Activated naive CD8-positive, alpha-beta T cell treated with anti-CD3 and anti-CD28 coated beads, Interleukin-2, amount 50 U/mL, for 24 hours (primary cell): ENCODE results near the gene RAC2.

Experiments used
- ATAC-seq: fragments of 150-1000 bp; cut with Tn5 transposase; one replicate; pipeline ENCODE4 v1.10.0; 2021
- DNase-seq: peaks from one replicate; pipeline ENCODE4 v3.0.0; 2021
- H3K27ac Mint-ChIP-seq: one replicate; pipeline ENCODE4 v1.8.0; 2021; ENCODE audit warnings: mild to moderate bottlenecking, mixed read lengths
- H3K27me3 Mint-ChIP-seq: one replicate; pipeline ENCODE4 v1.8.0; 2021; ENCODE audit warnings: mixed read lengths
- H3K36me3 Mint-ChIP-seq: one replicate; pipeline ENCODE4 v1.8.0; 2021; ENCODE audit warnings: low read depth, mixed read lengths
- H3K4me1 Mint-ChIP-seq: one replicate; pipeline ENCODE4 v1.8.0; 2021; ENCODE audit warnings: mixed read lengths
- H3K4me3 Mint-ChIP-seq: one replicate; pipeline ENCODE4 v1.8.0; 2021; ENCODE audit warnings: mild to moderate bottlenecking, moderate library complexity, mixed read lengths
- H3K9me3 Mint-ChIP-seq: one replicate; pipeline ENCODE4 v1.8.0; 2021; ENCODE audit warnings: mixed read lengths

Gene RAC2

DNA sequence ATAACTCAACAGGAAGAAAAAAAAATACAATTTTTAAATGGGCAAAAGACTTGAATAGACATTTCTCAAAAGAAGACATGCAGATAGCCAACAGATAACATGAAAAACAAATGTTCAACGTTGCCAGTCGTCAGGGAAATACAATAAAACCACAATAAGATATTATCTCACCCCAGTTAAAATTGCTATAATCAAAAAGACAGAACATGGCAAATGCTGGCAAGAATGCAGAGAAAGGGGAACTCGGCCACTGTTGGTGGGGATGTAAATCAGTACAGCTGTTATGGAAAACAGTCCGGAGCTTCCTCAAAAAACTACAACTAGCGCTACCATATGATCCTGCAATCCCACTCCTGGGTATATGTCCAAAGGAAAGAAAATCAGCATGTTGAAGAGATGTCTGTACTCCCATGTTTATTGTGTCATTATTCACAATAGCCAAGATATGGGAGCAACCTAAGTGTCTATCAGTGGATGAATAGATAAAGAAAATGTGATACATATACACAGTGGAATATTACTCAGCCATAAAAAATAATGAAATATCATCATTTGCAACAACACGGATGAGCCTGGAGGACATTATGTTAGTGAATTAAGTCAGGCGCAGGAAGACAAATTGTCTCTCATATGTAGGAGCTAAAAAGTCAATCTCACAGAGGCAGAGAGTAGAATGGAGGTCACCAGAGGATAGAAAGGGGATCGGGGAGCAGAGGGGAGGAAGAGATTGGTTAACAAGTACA is 26.0 kb upstream of the RAC2 start:
- H3K9me3 Mint-ChIP-seq = no peaks in the 10 kb centered on the region
- no peak overlapping the region for H3K27ac Mint-ChIP-seq
- H3K4me1 Mint-ChIP-seq = peaks cover 55% of the 10 kb centered on the region
- ATAC-seq (no peak), DNase-seq (no peak)
- H3K36me3 Mint-ChIP-seq = no peaks in the 10 kb centered on the region
- H3K4me3 Mint-ChIP-seq = no peak overlapping the region
- no peaks in the 10 kb centered on the region for H3K27me3 Mint-ChIP-seq

DNA sequence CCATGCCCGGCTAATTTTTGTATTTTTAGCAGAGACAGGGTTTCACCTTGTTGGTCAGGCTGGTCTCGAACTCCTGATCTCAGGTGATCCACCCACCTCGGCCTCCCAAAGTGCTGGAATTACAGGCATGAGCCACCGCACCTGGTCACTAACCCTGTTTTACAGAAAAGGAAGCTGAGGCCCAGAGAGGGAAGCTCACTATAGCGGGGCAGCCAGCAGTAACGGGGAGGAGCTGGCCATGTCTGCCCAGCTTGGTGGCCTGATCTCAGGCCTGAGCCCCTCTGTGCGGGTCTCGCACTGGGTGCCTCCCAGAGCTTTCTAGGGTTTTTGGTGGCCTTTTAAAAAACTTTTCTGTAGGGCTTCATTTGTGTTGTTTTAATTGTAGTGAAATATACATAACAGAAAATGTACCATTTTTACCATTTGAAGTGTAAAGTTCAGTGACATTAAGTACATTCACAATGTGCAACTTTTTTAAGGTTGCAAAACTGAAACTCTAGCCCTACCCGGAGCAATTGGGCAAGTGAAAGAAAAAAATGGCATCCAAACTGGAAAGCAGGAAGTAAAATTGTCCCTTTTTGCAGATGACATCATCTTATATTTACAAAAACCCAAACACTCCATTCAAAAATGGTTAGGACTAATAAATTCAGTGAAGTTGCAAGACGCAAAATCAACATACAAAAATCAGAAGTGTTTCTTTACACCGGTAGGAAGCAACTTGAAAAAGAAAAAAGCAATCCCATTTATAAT is 23.8 kb upstream of the RAC2 start:
- no peaks in the 10 kb centered on the region for H3K27me3 Mint-ChIP-seq
- no peaks in the 10 kb centered on the region for H3K36me3 Mint-ChIP-seq
- DNase-seq = no peak
- ATAC-seq = no peak
- peak overlapping the region; percentile 71 for H3K27ac Mint-ChIP-seq
- peak overlapping the region; percentile 82 for H3K4me3 Mint-ChIP-seq
- H3K4me1 Mint-ChIP-seq = peaks cover 37% of the 10 kb centered on the region
- H3K9me3 Mint-ChIP-seq = peaks cover 7% of the 10 kb centered on the region

DNA sequence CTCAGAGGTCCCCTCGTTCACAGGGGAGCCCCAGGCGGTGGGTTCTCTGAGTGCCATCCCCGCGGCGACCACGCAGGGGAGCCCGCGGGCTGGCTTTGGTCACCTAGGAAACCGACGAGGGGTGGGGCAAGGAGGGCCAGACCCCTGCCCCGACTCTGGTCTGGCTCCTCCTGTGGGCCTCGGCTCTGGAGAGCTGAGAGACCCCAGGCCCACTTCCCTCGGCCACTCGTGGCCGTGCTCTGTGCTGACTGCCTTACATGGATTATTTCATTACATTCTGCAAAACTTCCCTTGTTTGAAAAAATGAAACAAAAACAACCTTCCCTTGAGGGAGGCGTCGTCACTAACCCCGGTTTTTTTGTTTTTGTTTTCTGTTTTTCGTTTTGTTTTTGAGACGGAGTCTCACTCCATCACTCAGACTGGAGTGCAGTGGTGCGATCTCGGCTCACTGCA is 23.1 kb upstream of the RAC2 start:
- Mint-ChIP-seq H3K4me1 (peaks cover 36% of the 10 kb centered on the region), H3K9me3 (peaks cover 7% of the 10 kb centered on the region), H3K27ac (peak overlapping the region; percentile 71), H3K27me3 (peaks cover 3% of the 10 kb centered on the region), H3K4me3 (peak overlapping the region; percentile 82), H3K36me3 (no peaks in the 10 kb centered on the region)
- DNase-seq (peak; percentile 79), ATAC-seq (peak; percentile 78)

DNA sequence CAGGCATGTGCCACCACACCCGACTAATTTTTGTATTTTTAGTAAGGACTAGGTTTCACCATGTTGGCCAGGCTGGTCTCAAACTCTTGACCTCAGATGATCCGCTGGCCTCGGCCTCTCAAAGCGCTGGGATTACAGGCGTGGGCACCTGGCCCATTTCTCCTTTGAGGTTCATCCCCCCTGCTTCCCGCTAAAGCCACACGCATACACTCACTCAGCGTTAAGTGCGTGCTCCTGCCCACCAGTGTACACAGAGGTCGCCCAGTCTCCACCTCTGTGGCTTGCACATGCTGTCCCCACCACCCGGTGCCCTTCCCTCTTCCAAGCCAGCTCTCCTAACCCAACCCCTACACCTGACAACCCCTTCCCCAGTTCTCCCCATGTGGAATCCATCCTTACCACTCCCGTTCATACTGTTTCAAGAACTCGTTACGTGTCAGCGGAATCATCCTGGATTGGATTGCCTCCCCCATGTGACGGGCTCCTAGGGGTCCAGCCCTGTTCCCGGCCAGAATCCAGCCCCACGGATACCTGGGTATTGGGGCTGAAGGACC is 22.6 kb upstream of the RAC2 start:
- Mint-ChIP-seq H3K27ac (peak overlapping the region; percentile 71), H3K9me3 (peaks cover 7% of the 10 kb centered on the region), H3K27me3 (peaks cover 3% of the 10 kb centered on the region), H3K4me3 (peak overlapping the region; percentile 82), H3K36me3 (no peaks in the 10 kb centered on the region), H3K4me1 (peaks cover 33% of the 10 kb centered on the region)
- ATAC-seq (peak; percentile 35), DNase-seq (no peak)

DNA sequence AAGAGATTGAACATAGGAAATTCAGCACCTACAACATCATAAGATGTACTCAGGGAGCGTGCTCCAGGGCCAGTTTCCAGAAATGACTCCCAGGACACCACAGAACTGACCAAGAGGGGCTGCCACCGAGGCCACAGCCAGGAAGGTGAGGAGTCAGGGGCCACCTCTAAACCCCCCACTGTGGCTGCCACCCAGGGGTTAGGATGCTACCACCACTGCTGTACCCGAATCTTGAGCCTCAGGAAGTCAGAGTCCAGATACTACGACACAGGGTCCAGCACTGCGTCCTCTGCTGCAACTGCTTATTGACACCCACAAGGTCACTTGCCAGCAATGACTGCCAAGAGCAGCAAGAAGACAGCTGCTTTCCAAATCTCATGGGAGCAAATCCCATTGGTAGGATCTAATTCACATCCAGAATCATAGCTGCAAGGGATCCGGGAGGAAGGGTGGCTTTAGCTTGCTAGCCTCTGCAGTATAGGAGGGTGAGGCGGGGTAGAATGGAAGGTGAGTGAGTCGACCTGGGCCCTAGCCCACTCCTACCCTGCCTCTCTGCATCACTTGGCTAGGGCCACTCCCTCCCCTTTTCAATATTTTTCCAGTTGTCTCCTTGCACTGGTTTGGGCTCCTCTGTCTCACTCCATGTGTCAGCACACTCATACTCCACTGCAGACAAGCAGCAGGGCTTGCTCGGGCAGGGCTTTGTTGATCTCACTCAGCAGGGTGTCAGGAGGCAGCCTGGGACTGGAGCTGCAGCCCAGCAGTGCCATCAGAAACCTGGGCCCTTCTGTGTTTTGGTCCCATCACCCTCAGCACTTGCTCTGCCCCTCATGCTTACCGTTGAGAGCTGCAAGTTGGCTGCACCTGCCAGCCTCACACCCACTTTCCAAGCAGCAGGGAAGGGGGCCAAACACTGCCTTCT is 20.2 kb upstream of the RAC2 start:
- Mint-ChIP-seq H3K36me3 (no peaks in the 10 kb centered on the region), H3K9me3 (peaks cover 7% of the 10 kb centered on the region), H3K4me1 (peaks cover 36% of the 10 kb centered on the region), H3K4me3 (no peak overlapping the region), H3K27ac (no peak overlapping the region), H3K27me3 (peaks cover 3% of the 10 kb centered on the region)
- ATAC-seq = no peak
- DNase-seq = no peak

DNA sequence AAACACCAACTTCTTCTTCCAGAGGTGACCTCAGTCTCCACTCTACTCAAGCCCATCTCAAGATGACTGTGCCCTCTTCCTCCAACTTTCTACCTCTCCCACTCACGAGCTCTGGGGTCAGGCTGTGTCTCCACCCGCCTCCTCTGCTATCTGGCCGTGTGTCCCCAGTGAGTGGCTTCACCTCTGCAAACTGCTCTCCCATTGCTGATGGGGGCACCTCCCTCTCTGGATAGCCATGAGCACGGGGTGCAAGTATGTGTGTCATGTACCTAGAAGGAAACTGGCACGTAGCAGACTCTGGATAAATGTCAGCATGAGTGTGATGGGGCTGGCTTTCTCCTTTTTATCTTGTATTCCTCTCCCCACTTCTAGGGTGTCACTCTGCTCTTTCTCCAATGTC is 18.3 kb upstream of the RAC2 start:
- Mint-ChIP-seq H3K27ac (no peak overlapping the region), H3K4me3 (no peak overlapping the region), H3K4me1 (peaks cover 32% of the 10 kb centered on the region), H3K9me3 (peaks cover 7% of the 10 kb centered on the region), H3K36me3 (no peaks in the 10 kb centered on the region), H3K27me3 (peaks cover 3% of the 10 kb centered on the region)
- DNase-seq (no peak), ATAC-seq (no peak)

DNA sequence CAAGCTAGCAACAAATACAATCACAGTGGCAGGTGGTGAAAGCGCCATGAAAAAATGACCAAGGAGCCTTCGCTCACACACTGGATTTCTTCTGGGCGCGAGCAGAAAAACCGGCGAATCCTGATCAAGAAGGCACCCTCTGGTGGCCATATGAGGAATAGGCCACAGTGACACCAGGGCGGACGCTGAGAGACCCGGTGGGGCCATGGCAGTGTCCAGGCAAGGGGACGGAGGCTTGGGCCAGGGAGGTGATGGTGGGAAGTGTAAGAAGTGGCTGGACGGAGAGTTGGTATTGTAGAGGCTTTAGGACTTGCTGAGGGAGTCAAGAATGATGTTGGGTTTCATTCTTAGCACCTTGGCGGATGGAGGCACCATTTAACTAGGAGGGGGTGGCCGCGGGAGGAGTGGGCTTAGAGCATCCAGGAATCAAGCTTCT is 16.9 kb upstream of the RAC2 start:
- ATAC-seq (peak; percentile 57), DNase-seq (peak; percentile 72)
- Mint-ChIP-seq H3K9me3 (peaks cover 7% of the 10 kb centered on the region), H3K27ac (peak overlapping the region; percentile 1), H3K4me1 (peaks cover 32% of the 10 kb centered on the region), H3K4me3 (no peak overlapping the region), H3K36me3 (no peaks in the 10 kb centered on the region), H3K27me3 (peaks cover 3% of the 10 kb centered on the region)

DNA sequence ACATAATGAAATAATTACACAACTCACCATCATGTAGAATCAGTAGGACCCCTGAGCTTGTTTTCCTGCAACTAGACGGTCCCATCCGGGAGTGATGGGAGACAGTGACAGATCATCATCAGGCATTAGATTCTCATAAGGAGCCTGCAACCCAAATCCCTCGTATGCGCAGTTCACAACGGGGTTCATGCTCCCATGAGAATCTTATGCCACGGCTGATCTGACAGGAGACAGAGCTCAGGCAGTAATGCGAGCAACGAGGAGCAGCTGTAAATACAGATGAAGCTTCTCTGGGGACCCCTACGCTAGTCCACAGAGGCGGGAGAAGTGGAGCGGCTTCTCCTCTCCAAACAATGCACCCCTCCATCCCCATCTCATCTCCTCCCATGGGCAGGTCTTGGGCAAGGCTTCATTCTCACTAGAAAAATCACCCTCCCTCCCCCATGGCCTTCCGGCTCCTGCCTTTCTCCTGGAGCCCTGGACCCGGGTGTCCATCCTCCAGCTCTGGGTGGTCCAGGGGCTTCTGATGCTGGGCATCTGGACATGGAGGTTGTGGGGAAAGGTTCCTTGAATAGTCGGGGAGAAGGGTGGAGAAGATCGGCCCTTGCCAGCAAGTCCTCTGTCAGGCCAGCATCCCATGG is 16.2 kb upstream of the RAC2 start:
- Mint-ChIP-seq H3K27me3 (peaks cover 3% of the 10 kb centered on the region), H3K4me1 (peaks cover 37% of the 10 kb centered on the region), H3K36me3 (no peaks in the 10 kb centered on the region), H3K4me3 (no peak overlapping the region), H3K9me3 (peaks cover 7% of the 10 kb centered on the region), H3K27ac (no peak overlapping the region)
- DNase-seq (no peak), ATAC-seq (no peak)

DNA sequence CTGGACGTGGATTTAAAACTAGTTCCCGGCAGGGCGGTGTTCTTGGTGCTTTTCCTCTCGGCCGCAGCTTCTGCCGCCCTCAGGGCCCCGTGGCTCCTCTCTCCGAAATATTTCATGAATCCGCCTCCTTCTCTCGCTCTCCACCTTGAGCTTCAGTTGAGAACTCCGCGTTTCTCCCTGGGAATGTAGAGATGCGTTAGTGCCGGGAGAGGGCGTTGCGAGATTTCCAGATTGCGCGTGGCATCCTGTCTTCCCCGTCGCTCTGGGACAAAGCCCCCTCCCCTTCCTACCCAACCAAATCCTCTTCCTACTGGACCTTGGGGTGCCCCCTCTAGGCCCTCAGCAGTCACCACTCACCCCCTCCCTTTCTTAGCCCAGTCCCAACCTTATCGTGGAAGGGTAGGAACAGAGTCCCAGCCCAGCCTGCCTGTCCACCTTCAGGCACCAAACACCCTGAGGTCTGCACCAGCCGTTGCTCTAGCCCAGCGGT is 15.5 kb upstream of the RAC2 start:
- DNase-seq (no peak), ATAC-seq (no peak)
- no peaks in the 10 kb centered on the region for H3K36me3 Mint-ChIP-seq
- H3K27ac Mint-ChIP-seq = no peak overlapping the region
- H3K4me3 Mint-ChIP-seq = no peak overlapping the region
- peaks cover 3% of the 10 kb centered on the region for H3K27me3 Mint-ChIP-seq
- peaks cover 6% of the 10 kb centered on the region for H3K9me3 Mint-ChIP-seq
- peaks cover 43% of the 10 kb centered on the region for H3K4me1 Mint-ChIP-seq

DNA sequence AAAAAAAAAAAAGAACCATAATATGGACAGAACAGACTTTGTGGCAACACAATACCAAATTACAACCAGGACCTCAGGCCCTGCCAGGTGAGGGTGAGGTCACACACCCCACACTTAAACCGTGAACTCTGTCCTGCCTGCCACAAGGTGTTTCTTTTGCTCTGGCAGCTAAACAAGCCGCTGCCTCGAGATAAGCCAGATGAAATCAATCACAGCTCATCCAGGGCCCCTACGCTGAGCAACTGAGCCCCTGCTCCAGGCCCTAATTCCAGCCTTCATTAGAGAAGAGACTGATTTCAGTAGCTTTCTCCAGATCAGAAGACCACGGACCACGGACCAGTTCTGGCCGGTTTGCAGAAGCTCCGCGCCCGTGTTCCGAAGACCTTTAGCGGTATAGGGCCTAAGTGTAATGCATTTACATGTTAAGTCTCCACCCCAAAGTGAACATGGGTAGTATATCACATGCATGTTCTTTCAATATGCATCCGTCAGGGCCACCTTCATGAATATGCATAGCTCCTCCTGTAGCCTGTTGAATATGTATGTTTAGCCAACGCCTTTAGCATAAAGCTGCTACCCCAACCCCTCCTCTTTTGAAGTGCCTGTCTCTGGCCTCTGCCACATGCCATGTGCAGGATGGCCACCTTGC is 14.8 kb upstream of the RAC2 start:
- no peaks in the 10 kb centered on the region for H3K36me3 Mint-ChIP-seq
- peaks cover 46% of the 10 kb centered on the region for H3K4me1 Mint-ChIP-seq
- no peak overlapping the region for H3K27ac Mint-ChIP-seq
- ATAC-seq (no peak), DNase-seq (no peak)
- H3K27me3 Mint-ChIP-seq = peaks cover 3% of the 10 kb centered on the region
- no peaks in the 10 kb centered on the region for H3K9me3 Mint-ChIP-seq
- no peak overlapping the region for H3K4me3 Mint-ChIP-seq

DNA sequence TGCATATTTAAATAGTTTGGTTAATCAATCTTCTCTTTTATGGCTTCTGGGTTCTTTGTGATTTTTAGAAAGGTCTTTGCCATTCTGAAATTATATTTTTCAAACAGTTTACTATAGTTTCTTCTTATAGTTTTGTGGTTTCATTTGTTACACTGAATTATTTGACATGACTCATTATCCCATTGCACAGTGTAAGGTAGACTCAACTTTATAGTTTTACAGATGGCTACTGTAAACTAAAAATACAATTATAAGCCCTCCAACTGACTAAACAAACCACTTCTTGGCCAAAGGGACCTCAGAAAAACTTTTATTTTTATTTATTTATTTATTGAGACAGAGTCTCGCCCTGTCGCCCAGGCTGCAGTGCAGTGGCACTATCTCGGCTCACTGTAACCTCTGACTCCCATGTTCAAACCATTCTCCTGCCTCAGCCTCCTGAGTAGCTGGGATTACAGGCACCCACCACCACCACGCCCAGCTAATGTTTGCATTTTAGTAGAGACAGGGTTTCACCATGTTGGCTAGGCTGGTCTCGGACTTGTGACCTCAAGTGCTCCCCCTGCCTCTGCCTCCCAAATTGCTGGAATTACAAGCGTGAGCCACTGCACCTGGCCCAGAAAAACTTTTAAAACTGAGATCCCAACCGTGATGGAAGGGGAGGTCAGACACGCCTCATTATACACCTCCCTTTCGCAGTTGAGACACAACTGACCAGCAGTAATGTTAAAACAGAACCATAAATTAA is 14.1 kb upstream of the RAC2 start:
- H3K4me1 Mint-ChIP-seq = peaks cover 49% of the 10 kb centered on the region
- no peaks in the 10 kb centered on the region for H3K36me3 Mint-ChIP-seq
- H3K9me3 Mint-ChIP-seq = no peaks in the 10 kb centered on the region
- no peak overlapping the region for H3K4me3 Mint-ChIP-seq
- no peak for ATAC-seq
- H3K27me3 Mint-ChIP-seq = peaks cover 3% of the 10 kb centered on the region
- DNase-seq = no peak
- H3K27ac Mint-ChIP-seq = no peak overlapping the region

DNA sequence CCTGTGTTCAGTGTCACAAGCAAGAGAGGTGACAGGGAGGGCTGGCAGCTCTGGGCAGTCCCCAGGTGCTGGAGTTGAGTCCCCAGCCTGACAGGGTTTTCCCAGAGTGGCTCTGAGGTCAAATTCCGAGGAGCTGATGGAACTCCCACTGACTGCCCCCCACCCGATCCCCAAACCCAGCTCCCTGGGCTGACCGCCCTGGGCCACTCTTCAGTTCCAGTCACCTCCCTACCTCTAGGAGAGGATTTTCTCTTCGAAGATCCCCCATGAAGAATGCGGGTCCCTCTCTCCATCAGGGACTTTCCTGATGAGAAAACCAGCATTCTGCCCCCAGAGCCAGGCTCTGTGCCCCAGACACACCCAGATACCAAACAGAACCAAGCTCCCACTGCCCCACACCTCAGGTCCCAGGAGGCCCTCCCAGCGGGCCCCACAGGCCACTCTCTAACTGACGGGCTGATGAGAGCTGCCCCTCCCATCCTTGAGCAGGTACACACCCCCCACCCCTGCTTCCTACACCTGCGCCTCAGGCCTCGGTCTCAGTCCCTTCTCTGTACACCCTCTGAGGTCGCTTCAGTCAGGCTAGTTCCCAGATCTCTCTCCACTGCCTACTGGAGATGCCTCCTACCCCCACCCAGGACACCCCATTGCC is 12.1 kb upstream of the RAC2 start:
- no peaks in the 10 kb centered on the region for H3K27me3 Mint-ChIP-seq

More for the DNA sequence above, 12.1 kb upstream of the RAC2 start:
- Mint-ChIP-seq H3K4me3 (no peak overlapping the region), H3K27ac (no peak overlapping the region), H3K36me3 (no peaks in the 10 kb centered on the region), H3K4me1 (peaks cover 49% of the 10 kb centered on the region), H3K9me3 (no peaks in the 10 kb centered on the region)
- ATAC-seq (no peak), DNase-seq (no peak)
